GM12873 (cell line): Measurements from ENCODE around the gene CPO.

Experiments
- CTCF ChIP-seq: IDR thresholded peaks from 2 replicates; pipeline ENCODE4 v1.5.1; 2012; ENCODE audit warnings: low read depth, mild to moderate bottlenecking, moderate library complexity, low read length, control low read depth; ENCODE audit not compliant: insufficient read depth; ENCODE audit errors: missing control alignments

The CPO gene

GRCh38 chr2:206921529-206921928 is 17.8 kb upstream of the CPO start:
- no peak for TF ChIP-seq CTCF

- no peak for TF ChIP-seq CTCF
These were observed 3.1 kb upstream of the CPO start for GRCh38 chr2:206935991-206936842.

- TF ChIP-seq CTCF = no peak
These were observed 2.5 kb upstream of the CPO start for GRCh38 chr2:206936843-206937230.

GRCh38 chr2:206937555-206937954 is 1.8 kb upstream of the CPO start:
- no peak for TF ChIP-seq CTCF

- no peak for TF ChIP-seq CTCF
These were observed 1.2 kb downstream of the CPO start for GRCh38 chr2:206940546-206940945.

GRCh38 chr2:206942592-206943478 is 3.5 kb downstream of the CPO start:
- TF ChIP-seq CTCF = no peak

GRCh38 chr2:206955253-206955652 is 15.9 kb downstream of the CPO start:
- TF ChIP-seq CTCF = no peak
